NCI-H510A (cell line): ENCODE measurements around the gene TBC1D23.
"Not testable (repeated sequence)": the region's sequence is repeated elsewhere in the genome, so short reads cannot be mapped to it uniquely, and the experiment has no call there.

Experiments
- DNase-seq: peaks from one replicate; lab custom pipeline; 2025; lab: John Stamatoyannopoulos, UW

Gene TBC1D23

GRCh38 chr3:100257586-100257985 is 3.2 kb upstream of the TBC1D23 start:
- DNase-seq: no peak

DNA sequence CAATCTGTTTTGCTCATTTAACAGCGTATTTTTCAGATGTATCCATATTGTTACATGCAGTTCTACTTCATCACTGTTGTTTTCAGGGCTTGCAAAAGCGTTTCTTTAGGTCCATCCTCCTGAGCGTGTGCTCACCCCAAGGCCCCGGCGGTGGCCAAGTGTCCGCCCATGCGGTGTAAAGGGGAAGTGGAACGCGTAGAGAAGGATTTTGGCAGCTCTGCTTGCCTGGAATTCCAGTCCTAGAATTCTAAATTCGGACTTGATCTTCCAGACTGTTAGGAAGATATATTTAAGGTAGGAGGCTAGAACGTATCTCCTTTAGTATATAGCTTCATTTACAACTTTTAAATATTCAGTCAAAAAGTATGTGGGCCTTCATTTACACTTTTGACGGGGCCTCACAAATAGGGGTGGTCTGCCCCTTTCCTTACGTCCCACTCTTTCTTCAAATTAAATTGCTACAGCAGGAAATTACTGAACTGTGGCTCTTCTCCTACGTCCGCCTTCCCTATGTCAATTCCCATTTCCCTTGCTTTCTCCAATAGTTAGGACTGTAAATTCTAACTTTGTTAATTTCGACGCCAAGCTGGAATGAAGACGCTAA is 609 bp upstream of the TBC1D23 start:
- no peak for DNase-seq

DNA sequence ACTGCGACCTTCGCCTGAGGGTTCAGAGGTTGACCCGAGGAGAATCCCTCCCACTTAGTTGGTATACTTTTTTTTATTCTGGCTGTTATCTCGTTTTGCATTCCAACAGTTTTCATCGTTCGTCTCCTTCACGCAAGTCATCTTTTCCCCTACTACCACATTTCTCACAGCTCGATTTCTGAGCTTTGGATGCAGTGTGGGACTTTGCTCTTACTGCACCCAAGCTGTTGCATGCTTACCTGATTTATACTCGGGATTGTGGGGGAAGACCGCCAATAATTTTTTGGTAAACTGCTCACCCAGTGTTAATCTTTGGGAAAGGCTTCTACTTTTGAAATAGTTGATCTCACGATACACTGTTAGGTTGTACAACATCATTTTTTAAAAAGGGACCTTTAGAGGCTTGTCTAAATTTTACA is 702 bp downstream of the TBC1D23 start:
- no peak for DNase-seq

DNA sequence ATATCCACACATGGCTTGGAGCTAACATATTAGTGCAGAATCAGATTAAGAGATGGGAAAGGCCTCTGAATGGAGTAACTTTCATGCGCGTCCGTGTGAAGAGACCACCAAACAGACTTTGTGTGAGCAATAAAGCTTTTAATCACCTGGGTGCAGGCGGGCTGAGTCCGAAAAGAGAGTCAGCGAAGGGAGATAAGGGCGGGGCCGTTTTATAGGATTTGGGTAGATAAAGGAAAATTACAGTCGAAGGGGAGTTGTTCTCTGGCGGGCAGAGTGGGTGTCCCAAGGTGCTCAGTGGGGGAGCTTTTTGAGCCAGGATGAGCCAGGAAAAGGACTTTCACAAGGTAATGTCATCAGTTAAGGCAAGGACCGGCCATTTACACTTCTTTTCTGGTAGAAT is 2.1 kb downstream of the TBC1D23 start:
- DNase-seq: not testable (repeated sequence)

- DNase-seq: no peak
These were observed 2.8 kb downstream of the TBC1D23 start for GRCh38 chr3:100263583-100263982.

GRCh38 chr3:100264242-100264641 is 3.5 kb downstream of the TBC1D23 start:
- DNase-seq: no peak

- DNase-seq: no peak
These were observed 4.2 kb downstream of the TBC1D23 start for GRCh38 chr3:100265016-100265415.

DNA sequence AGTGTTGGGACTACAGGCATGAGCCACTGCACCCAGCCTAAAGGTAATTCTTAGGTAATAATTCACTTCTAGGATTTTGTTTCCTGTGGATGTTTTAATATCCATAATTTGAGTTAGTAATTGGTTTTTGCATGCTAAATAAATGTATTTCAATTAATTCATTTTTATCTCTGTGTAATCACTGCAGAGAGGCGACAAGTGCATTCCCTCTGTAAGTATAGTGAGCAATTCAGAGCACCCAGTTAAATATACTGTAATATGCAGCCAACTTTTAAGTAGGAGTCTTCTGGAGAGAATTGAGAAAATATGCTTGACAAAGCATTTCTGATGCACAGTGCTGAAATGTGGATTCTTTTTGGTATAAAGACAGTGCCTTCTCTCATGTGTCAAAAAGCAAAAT is 5.7 kb downstream of the TBC1D23 start:
- no peak for DNase-seq

GRCh38 chr3:100268156-100268555 is 7.4 kb downstream of the TBC1D23 start:
- DNase-seq: no peak

DNA sequence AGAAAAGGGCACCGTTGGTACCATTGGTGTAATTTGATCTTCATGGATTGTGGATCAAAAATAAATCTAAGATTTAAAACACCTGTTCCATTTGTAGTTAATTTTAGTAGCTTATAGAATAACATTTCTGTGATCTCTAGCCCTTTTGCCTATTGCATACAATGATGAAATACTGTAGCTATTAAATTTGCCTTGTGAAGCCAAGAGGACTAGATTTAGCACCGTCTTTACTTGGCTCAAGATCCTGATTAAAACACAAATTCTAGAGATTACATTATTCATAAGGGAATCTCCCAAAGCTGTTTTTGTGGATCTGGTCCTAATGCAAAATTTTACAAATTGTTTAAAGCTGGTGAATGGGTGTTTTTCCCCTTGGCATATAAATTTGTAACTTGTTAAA is 8.2 kb downstream of the TBC1D23 start:
- DNase-seq: no peak

- no peak for DNase-seq
These were observed 8.8 kb downstream of the TBC1D23 start for GRCh38 chr3:100269410-100270214.

DNA sequence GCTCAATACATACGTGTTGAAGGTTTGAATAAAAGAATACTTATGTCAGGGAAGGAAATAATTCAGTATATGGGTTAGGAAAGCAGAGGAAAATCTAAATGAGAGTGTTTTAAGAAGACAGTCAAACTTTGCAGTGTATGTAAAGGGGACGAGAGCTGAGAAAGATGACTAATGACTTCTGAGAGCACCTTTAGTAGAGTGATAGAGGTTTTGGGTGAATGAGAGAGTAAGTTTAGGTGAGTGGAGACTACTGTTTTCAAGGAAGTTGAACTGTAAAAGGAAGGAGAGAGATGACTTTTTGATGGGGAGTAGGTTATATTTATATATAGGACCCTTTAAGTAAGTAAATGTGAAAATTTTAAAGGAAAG is 9.4 kb downstream of the TBC1D23 start:
- no peak for DNase-seq

GRCh38 chr3:100271522-100271921 is 10.7 kb downstream of the TBC1D23 start:
- no peak for DNase-seq

- DNase-seq: not testable (repeated sequence)
These were observed 12.2 kb downstream of the TBC1D23 start for GRCh38 chr3:100272797-100273611.

- DNase-seq: no peak
These were observed 13.6 kb downstream of the TBC1D23 start for GRCh38 chr3:100274361-100274760.

DNA sequence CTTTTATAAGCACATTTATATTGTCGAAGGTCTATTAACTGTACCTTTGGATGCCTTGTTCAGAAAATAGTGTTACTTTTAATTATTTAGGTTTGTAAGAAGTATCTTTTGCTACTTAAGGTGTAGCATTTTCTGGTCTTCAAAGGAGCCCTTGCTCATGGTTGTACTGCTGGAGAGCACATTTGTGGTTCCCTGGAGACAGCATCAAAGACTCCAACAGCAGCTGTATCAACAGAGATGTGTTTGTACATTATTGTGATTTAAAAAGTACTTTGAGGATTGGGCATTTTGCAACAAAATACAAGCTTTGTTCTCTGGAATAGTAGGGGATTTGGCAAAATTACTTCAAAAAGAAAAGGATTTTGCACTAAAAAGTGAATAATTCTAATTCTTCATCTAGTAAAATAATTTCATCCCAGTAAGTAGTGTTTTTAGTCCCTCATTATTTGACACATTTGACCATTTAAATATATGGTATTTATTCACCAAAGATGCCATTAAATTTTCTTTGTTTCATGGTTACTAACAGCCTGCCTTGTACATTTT is 16.5 kb downstream of the TBC1D23 start:
- no peak for DNase-seq

GRCh38 chr3:100278910-100279309 is 18.1 kb downstream of the TBC1D23 start:
- no peak for DNase-seq

GRCh38 chr3:100288288-100288894 is 27.6 kb downstream of the TBC1D23 start:
- DNase-seq: no peak

DNA sequence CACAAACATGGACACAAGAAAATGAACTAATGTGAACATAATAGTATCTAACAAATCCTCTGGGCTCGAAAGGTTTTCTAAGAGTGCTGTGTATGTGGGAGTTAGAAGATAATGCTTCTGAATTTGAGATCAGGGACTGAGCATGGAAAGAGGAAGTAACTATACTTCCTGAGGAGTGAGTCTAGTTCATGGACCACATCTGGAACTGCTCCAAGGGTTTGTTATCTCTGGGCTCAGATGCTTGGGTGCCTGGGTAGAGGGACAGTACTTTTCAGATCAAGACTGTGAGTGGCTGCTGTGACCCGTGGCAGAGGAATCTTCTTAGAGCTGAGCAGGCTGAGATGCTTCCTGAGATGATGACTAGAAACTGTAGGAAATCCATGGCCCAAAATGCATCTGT is 28.5 kb downstream of the TBC1D23 start:
- no peak for DNase-seq

GRCh38 chr3:100295089-100295488 is 34.3 kb downstream of the TBC1D23 start:
- DNase-seq: no peak

- no peak for DNase-seq
These were observed 37.0 kb downstream of the TBC1D23 start for GRCh38 chr3:100297784-100298183.

DNA sequence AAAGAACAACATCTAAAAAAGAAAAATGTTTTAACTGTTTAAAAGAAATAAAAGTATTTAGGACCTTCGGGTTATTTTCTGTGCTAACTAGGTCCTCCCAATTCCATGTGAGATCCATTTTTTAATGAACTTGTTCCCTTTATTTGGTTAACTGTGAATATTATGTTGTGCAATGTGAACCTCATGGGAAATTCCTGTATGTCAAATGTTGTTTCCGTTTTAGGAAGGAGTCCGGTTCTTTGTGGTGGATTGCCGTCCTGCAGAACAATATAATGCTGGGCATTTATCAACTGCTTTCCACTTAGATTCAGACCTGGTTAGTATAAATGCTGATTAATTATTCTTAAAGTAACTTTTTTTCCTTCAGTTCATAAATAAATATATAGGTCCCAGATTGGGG is 38.2 kb downstream of the TBC1D23 start:
- no peak for DNase-seq
